HG03139 (cell line): ENCODE results near the gene PAGR1.
"Not testable (repeated sequence)": the region's sequence is repeated elsewhere in the genome, so short reads cannot be mapped to it uniquely, and the experiment has no call there.

Experiments used
- ATAC-seq: cut with Tn5 transposase; IDR thresholded peaks from one replicate; pipeline ENCODE4 v1.9.1; 2021; ENCODE audit not compliant: unreplicated experiment

Gene PAGR1

DNA sequence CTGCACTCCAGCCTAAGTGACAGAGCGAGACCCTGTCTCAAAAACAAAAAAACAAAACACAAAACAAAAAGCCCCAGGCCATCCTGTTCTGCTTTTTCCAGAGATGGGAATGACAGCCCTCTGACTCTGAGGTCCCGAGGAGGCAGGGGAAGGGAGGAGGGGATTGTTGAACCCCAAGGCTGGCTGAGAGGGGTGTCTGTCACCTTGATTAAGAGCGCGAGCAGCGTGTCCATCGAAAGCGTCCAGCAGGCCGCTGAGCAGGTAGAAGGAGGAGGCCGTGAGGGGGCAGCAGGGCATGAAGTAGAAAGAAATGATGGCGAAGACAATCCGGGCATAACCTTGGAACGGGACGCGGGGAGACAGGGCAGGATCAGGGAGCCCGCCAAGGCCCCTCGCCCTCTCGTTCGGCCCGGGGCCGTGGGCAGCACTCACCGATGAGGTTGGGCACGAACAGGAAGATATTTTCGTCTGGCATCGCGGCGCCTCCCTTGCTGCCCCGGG lies 46.5 kb downstream of the PAGR1 start:
- no peak for ATAC-seq

DNA sequence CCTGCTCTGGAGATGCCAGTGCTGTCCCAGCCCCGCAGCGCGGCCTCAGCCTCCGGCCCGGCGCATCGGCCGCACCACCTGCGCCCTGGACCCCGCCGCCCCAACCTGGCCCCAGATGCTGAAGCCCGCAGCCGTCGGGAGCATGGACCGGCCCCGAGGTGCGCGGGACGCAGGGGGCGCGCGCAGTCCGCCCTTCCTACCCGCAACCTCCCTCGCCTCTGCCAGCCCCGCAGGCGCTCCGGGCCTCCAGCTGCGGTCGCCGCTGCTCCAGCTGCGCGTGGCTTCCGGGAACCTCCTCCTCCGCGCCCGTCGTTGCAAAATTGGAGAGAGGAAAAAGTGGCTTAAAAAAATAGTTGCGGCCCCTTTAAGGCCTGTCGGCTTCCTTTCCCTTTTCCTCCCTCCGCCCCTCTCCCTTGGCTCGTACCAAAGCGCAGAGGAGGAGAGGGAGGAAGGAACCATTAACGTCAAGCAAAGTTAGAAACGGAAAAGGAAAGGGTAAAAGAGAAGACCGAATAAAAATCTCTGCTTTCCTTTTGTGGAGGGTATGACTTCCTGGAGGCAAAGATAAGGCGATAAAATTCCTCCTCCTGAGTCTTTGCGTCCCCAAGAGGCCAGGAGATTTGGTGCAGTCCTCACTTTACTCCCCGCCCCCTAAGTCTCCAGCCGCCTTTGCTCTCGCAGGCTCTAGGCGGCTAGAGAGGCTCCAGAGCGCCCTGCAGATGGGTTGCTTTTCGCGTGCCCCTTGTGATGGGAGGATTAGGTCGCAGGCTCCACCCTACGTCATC lies 47.1 kb downstream of the PAGR1 start, which contains the start of gene CDIPT:
Gene CDIPT, minus strand, starts transcription at position 343 of the 785 bp plus-strand sequence. CDS start 369 bp downstream, outside the sequence.
- peak; percentile 95 for ATAC-seq

DNA sequence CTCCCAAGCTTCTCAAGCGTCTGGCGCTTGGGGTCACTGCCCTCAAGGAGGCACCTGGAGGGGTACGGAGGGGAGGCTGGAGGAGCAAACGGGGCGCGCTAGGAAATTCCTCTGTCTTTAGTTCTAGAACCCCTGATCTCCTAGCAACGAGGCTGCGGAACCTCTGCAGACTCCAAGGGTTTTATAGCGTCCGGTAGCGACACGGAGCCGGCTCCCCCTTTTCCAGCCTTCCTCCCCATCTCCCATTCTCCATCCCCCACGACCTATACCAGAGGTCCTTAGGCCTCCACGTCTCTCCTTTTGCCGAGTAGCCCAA lies 47.7 kb downstream of the PAGR1 start:
- no peak for ATAC-seq

GRCh38 chr16:29864205-29864604 lies 48.3 kb downstream of the PAGR1 start:
- no peak for ATAC-seq

DNA sequence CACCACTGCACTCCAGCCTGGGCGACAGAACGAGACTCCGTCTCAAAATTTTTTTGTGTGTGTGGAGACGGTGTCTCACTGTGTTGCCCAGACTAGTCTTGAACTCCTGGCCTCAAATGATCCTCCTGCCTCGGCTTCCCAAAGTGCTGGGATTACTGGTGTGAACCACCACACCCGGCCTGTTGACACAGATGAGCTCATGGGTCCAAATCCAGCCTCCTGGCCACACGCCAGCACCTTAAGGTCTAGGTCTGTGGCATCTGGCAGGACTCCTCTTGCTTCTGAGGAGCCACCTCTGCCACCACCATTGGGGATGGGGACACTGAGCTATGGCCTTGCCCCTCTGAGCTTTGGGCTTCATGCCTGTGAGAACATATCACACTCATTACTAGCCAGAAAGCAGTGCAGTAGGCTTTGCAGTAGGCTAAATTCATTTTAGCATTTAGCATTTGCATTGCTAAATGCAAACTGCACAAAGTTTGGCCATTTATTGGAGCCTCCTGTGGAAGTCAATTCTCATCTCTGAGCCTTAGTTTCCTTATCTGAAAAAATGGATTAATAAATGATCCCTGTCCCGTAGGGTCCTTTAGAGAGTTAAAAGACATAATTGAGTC lies 52.6 kb downstream of the PAGR1 start:
- no peak for ATAC-seq

GRCh38 chr16:29869067-29869466 lies 53.1 kb downstream of the PAGR1 start:
- ATAC-seq, result not testable (repeated sequence)
